Pericardium fibroblast (primary cell): ENCODE data around the gene C22orf39. TPM values are rescaled to one million over a fixed set of nuclear protein-coding genes. Genes with fewer than 3 reads are reported as not detected.

Experiments
- total RNA-seq: library from RNA; depleted of rRNA; stranded (reverse); fragments of >200 nt; gene quantifications from 2 replicates; pipeline ENCODE4 v1.2.3, GENCODE V29; 2015

Gene C22orf39
- total RNA-seq, result 21.5 and 29.8 TPM in 2 replicates

GRCh38 chr22:19447330-19448075, at the start of gene C22orf39:
Gene C22orf39 (minus strand): TSS chr22:19447711. CDS start chr22:19447688, 23 bp downstream.

GRCh38 chr22:19479355-19480172, 32.1 kb upstream of the C22orf39 start, which contains the start of gene CDC45:
Gene CDC45 (plus strand): TSS chr22:19479920. CDS start chr22:19479969, 49 bp downstream.

GRCh38 chr22:19478901-19479354, 31.4 kb upstream of the C22orf39 start, which contains the start of gene UFD1:
Gene UFD1 (minus strand): TSS chr22:19479193. CDS start chr22:19479085, 108 bp downstream.

GRCh38 chr22:19432133-19432851, 15.2 kb downstream of the C22orf39 start, which contains the start of gene MRPL40:
Gene MRPL40 (plus strand): TSS chr22:19432545. CDS start chr22:19432555, 10 bp downstream.

GRCh38 chr22:19431649-19432132, 15.8 kb downstream of the C22orf39 start, which contains the start of gene HIRA:
Gene HIRA (minus strand): TSS chr22:19431733. CDS start chr22:19431476, 257 bp downstream.

Other genes starting within 250 kb of the C22orf39 start
- gene CLTCL1, start 156.0 kb downstream of the C22orf39 start, total RNA-seq, result 5.6 and 11.8 TPM in 2 replicates
- gene HIRA, start 16.0 kb downstream of the C22orf39 start, total RNA-seq, result 18.2 and 22.4 TPM in 2 replicates
- 33.5 and 38.3 TPM in 2 replicates for gene MRPL40, start 15.2 kb downstream of the C22orf39 start, total RNA-seq
- gene UFD1, start 31.5 kb upstream of the C22orf39 start, total RNA-seq, result 20.1 and 21.8 TPM in 2 replicates
- gene CDC45, start 32.2 kb upstream of the C22orf39 start, total RNA-seq, result 1.1 and 3.1 TPM in 2 replicates
- 2.1 and 16.7 TPM in 2 replicates for gene CLDN5, start 76.7 kb upstream of the C22orf39 start, total RNA-seq